Astrocyte of the spinal cord (primary cell): ENCODE results near the gene WNT5A.

ENCODE experiments used
- DNase-seq: peaks from one replicate; pipeline ENCODE4 v3.0.0; 2011; ENCODE audit warnings: low read depth, low spot score
- H3K4me3 ChIP-seq: 2 replicates; pipeline ENCODE4 v1.5.1; 2011; ENCODE audit warnings: low read depth, mild to moderate bottlenecking, low read length, moderate library complexity
- in situ Hi-C: cut with HindIII; loops from 2 replicates; pipeline ENCODE4 v1.10.0; 2017; ENCODE audit warnings: low sequenced_read_pairs
- TF ChIP-seq, protein P1 (sequence below): IDR thresholded peaks from 2 replicates; pipeline ENCODE4 v1.5.1; 2012; ENCODE audit warnings: low read depth, mild to moderate bottlenecking, low read length, inconsistent platforms

Gene WNT5A

DNA sequence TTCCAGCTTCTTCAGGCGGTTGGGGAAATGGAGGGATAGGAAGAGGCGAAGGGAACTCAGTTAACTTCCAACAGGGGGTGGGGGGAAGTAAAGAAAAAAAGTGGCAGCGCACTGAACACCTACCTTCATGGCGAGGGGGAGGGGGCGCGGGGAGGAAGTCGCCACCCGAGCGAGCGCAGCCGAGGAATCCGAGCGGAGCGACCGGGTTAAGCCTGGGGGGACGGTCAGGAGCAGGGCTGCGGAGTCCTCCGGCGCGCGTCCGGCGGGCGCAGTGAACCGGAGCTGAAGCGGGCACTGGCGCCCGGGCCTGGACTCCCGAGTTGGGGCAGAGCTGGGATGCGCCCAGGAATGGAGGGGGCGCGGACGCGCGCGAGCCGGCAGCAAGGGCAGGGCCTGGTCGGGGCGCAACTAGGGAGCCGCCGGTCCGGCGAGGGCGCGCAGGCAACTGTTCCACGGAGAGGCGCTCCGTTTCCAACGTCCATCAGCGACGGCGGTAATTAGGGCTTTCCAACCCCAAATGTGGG is at the start of gene WNT5A:
TSS of gene WNT5A (minus strand) at position 450 of the 524 bp plus-strand sequence. CDS start at position 129, 321 bp downstream.
- TF ChIP-seq, protein P1, sequence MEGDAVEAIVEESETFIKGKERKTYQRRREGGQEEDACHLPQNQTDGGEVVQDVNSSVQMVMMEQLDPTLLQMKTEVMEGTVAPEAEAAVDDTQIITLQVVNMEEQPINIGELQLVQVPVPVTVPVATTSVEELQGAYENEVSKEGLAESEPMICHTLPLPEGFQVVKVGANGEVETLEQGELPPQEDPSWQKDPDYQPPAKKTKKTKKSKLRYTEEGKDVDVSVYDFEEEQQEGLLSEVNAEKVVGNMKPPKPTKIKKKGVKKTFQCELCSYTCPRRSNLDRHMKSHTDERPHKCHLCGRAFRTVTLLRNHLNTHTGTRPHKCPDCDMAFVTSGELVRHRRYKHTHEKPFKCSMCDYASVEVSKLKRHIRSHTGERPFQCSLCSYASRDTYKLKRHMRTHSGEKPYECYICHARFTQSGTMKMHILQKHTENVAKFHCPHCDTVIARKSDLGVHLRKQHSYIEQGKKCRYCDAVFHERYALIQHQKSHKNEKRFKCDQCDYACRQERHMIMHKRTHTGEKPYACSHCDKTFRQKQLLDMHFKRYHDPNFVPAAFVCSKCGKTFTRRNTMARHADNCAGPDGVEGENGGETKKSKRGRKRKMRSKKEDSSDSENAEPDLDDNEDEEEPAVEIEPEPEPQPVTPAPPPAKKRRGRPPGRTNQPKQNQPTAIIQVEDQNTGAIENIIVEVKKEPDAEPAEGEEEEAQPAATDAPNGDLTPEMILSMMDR: no peak
- peak within 1 kb of the TSS; percentile 73 for H3K4me3 ChIP-seq
- in situ Hi-C loops: loop anchor here (25.0 kb wide), 1 partner anchor 600 kb away; no protein-coding TSS in a partner anchor
- peak; percentile 53 for DNase-seq

DNA sequence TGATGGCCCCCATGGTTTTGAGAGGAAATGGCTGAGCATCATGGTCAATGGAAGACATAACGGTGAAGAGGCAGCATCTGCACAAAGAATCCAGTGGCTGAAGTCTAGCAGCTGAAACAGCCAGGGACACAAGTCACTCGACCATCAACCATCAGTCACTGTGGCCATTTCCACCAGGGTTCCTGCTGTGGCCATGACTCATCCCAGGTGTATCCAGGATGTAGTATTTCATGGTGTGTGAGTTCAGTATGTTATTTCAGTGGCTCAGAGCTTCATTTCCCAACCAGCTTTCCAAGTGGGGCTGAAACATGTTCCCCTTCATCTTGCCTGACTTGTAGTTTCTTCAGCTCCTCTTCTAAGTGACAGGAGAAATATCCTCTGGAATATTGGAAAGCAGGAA is 47.8 kb upstream of the WNT5A start:
- TF ChIP-seq, protein P1: no peak
- in situ Hi-C loops: no loop called here
- DNase-seq: no peak
- no peak overlapping the region for H3K4me3 ChIP-seq

DNA sequence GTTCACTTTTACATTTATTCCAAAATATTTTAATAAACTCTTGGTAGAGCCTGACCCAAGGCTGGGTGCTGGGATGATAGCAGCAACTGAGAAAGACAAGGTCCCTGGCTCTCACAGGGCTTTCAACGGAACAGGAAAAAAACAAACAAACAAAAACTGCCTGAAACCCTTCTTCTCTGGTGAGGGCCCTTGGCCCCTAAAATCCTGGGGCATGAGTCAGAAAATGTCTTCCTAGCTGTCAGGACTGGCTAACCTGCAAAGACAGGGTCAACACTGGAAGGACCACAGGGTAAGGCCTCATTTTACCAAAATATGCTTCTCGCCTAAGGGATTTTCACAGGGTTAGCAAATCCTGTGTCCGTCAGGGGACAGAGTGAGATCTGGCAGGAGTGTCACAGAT is 45.7 kb upstream of the WNT5A start:
- in situ Hi-C loops: no loop called here
- no peak for DNase-seq
- H3K4me3 ChIP-seq: no peak overlapping the region
- TF ChIP-seq, protein P1: no peak

- TF ChIP-seq, protein P1: no peak
- H3K4me3 ChIP-seq: no peak overlapping the region
- no peak for DNase-seq
These were observed 44.2 kb upstream of the WNT5A start for GRCh38 chr3:55531321-55531720.

GRCh38 chr3:55527361-55527760 is 40.3 kb upstream of the WNT5A start:
- no peak for DNase-seq
- TF ChIP-seq, protein P1: no peak
- in situ Hi-C loops: no loop called here
- no peak overlapping the region for H3K4me3 ChIP-seq

More at GRCh38 chr3:55531321-55531720, 44.2 kb upstream of the WNT5A start:
- in situ Hi-C loops: no loop called here

DNA sequence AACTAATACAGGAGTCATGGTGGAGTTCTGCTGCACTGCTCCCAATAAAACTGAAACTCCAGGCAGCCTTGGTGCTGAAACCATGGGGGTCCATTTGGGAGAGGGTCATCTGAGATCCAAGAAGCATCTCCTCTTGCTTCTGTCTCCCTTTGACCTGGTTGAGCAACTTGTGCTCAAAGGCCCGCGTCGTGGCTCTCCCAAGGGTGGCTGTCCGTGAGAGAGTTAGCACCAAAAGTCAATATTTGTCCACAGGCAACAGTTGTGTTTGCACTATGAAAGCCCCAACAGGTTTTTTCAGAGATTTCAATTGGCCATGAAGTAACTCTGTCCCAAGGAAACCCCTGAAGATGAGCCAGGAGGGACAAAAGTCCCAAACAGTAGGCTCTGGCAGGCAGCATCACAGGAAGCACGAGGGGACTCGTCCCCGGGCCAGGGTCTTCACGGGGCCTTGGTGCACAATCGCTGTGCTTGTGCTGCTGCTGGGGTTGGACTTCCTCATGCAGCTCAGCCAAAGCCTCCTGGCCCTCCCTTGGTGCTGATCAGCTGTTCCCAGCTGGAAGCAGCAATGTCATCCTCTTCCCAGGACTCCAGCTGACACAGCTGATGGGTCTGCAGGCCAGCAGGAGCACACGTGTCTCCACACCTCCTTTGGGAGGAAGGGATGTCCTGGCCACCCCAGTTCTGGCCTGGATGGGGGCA is 39.4 kb upstream of the WNT5A start:
- in situ Hi-C loops: no loop called here
- TF ChIP-seq, protein P1: no peak
- H3K4me3 ChIP-seq: no peak overlapping the region
- no peak for DNase-seq
